Measurements from ENCODE around the gene TMCC2. TPM values are rescaled to one million over a fixed set of nuclear protein-coding genes. Genes with fewer than 3 reads are reported as not detected.

Gene TMCC2
- total RNA-seq, 4 donors from 2014 or later: 0.53 to 4.1 (median 1.1) TPM

DNA sequence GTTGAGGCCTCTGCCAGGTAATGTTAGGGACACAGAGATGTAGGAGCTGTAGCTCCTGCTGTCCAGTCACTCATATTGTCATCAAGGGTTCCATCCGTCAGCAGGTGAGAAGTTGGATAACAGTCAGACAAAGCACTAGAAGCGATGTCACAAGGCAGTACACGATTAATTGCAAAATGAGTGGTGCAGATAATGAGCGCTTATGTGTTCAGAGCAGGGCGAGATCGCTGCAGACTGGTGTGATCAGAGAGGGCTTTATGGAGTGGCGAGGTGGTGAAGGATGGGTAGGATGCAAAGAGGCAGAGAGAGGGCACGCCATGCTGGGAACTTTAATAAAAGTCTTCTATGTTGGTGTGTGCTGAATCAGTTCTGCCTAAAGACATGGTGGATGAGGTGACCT is 8.8 kb downstream of the TMCC2 start:
- DNase-seq: no peak
- Histone ChIP-seq H3K36me3 (no peaks in the 10 kb centered on the region), H3K9me3 (no peaks in the 10 kb centered on the region), H3K4me1 (no peaks in the 10 kb centered on the region), H3K27ac (no peak overlapping the region), H3K4me3 (no peak overlapping the region), H3K27me3 (no peaks in the 10 kb centered on the region)
- TF ChIP-seq, protein P1, sequence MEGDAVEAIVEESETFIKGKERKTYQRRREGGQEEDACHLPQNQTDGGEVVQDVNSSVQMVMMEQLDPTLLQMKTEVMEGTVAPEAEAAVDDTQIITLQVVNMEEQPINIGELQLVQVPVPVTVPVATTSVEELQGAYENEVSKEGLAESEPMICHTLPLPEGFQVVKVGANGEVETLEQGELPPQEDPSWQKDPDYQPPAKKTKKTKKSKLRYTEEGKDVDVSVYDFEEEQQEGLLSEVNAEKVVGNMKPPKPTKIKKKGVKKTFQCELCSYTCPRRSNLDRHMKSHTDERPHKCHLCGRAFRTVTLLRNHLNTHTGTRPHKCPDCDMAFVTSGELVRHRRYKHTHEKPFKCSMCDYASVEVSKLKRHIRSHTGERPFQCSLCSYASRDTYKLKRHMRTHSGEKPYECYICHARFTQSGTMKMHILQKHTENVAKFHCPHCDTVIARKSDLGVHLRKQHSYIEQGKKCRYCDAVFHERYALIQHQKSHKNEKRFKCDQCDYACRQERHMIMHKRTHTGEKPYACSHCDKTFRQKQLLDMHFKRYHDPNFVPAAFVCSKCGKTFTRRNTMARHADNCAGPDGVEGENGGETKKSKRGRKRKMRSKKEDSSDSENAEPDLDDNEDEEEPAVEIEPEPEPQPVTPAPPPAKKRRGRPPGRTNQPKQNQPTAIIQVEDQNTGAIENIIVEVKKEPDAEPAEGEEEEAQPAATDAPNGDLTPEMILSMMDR (IDR thresholded peaks at IDR 0.05): no peak
- TF ChIP-seq POLR2A (IDR thresholded peaks at IDR 0.05): no peak

DNA sequence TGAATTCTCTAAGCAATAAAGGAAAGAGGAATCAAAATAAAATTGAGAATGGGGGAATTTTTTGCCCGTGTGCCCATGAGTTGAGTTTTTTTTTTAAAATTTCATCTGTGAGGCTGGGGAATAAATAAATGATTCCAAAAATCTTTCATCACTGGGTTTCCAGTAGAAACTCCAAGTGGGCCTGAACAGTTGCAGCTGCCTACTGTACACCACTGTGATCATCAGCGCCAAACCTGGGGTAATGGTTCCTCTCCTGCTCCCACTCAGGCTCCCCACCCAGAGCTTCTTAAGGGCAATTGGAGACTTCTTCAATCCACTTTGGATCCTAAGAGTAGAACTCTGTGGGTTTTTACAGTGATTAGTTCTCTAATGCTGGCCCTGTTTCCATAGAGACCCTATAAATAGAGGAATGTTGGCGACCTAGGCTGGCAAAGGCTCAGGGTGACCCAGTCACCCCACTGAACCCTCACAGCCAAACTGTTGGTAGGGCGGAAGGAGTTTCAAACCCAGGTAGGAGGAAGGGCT is 9.3 kb downstream of the TMCC2 start:
- no peaks in the 10 kb centered on the region for H3K9me3 ChIP-seq
- H3K27ac ChIP-seq: no peak overlapping the region
- H3K4me3 ChIP-seq: no peak overlapping the region
- H3K27me3 ChIP-seq: no peaks in the 10 kb centered on the region
- no peaks in the 10 kb centered on the region for H3K36me3 ChIP-seq
- no peaks in the 10 kb centered on the region for H3K4me1 ChIP-seq
- no peak for DNase-seq
- no peak for TF ChIP-seq POLR2A (IDR thresholded peaks at IDR 0.05)
- TF ChIP-seq, protein P1 (IDR thresholded peaks at IDR 0.05): no peak

DNA sequence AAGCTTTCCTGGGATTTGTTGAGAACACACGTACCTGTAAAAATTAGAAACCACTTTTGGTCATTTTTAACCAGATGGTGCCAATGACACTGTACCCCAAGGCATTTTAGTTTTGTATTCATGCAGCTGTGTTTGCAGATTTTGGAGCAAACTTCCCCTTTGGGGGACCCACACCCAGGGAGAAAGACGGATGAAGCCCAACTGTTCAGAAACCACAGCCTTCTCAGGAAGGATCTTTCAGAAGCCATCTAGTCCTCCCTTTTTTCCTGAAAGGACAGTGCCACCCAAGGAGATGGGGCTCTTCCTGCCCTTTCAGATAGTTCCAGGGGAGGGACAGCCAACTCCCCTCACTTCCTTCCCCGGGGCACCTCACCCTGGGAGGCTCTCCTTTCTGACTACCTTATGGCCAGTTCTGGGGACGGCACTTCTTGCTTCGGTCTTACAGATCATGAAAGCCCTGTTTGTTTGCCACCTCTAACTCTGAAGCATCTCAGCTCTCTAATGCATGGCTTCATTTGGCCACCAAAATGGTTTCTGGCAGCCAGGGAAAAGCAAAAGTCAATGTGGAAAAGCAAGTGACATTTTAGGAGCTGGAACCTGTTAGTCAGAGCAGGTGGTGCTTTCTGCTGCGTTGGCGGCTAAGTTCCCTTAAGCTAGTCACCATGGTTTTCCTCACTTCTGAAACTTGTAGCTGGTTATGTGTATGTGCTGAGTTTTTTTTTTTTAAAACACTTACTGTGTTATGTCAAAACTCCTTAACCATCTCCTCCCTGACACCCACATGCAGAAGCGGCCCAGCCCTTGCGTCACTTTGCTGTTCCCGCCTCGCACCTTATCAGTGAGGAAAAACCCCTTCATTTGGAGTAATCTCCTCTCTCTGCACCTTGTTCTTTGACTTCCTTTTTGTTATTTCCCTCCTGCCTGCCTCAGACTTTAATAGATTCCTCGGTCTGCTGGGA is 10.1 kb downstream of the TMCC2 start:
- DNase-seq: no peak
- no peaks in the 10 kb centered on the region for H3K27me3 ChIP-seq
- no peak for TF ChIP-seq POLR2A (IDR thresholded peaks at IDR 0.05)
- TF ChIP-seq, protein P1 (IDR thresholded peaks at IDR 0.05): no peak
- no peaks in the 10 kb centered on the region for H3K4me1 ChIP-seq
- H3K36me3 ChIP-seq: no peaks in the 10 kb centered on the region
- no peaks in the 10 kb centered on the region for H3K9me3 ChIP-seq
- no peak overlapping the region for H3K4me3 ChIP-seq
- H3K27ac ChIP-seq: no peak overlapping the region

DNA sequence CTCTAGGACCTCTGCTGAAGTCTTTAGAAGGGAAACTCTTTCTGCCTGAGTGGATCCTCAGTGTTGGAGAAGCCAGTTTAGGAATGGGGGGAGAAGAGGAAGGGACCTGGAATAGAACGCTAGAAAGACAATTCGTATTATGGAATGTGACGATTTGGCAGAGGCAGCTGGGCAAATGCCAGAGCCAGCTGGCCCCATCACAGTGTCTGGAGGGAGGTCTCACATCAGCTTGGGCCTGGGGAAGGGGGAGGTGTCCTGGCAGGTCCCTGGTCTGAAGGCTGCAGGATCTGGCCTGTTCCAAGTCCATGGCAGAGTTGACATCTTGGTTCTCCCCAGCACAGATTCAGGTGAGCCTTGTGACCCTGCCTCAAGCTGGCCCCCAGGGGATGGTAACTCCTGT is 11.3 kb downstream of the TMCC2 start:
- Histone ChIP-seq H3K4me3 (no peak overlapping the region), H3K4me1 (no peaks in the 10 kb centered on the region), H3K27ac (no peak overlapping the region), H3K9me3 (no peaks in the 10 kb centered on the region), H3K36me3 (no peaks in the 10 kb centered on the region), H3K27me3 (no peaks in the 10 kb centered on the region)
- DNase-seq: no peak
- TF ChIP-seq POLR2A (IDR thresholded peaks at IDR 0.05): no peak
- TF ChIP-seq, protein P1 (IDR thresholded peaks at IDR 0.05): no peak

DNA sequence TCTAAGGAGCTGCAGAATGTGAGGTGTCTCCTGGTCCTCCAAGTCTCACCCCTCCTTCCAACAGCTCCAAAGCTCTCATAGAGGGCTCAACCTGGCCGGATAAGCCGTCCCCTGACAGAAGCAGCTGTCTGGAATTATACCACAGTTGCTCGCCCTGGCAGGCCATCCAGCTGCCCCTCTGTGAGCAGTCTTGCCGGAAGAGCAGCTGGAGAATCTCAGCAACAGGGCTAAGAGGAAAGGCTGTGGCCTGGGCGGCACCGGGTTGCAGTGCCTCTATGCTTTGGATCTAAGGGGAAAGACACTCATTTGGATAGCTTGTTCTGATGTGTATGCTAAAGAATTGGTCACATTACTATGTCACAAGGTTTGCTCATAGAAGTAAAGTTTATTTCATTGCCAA is 12.4 kb downstream of the TMCC2 start:
- Histone ChIP-seq H3K36me3 (no peaks in the 10 kb centered on the region), H3K9me3 (no peaks in the 10 kb centered on the region), H3K4me1 (no peaks in the 10 kb centered on the region), H3K27ac (no peak overlapping the region), H3K27me3 (no peaks in the 10 kb centered on the region), H3K4me3 (no peak overlapping the region)
- DNase-seq: peak in 1 of 3 donors; percentile 18
- TF ChIP-seq, protein P1 (IDR thresholded peaks at IDR 0.05): no peak
- no peak for TF ChIP-seq POLR2A (IDR thresholded peaks at IDR 0.05)

Data from Peyer's patch (tissue), 4 donors.